CD14-positive monocyte (primary cell): ENCODE data around the gene GASK1B. TPM values are rescaled to one million over a fixed set of nuclear protein-coding genes. Genes with fewer than 3 reads are reported as not detected.

Source experiments
- DNase-seq, 3 donors: peaks; one replicate each; pipeline ENCODE4 v3.0.0-alpha.2; 2011 to 2022
- H2AFZ ChIP-seq: 2 replicates; pipeline ENCODE4 v1.6.0; 2012; ENCODE audit warnings: mild to moderate bottlenecking, low read depth, low read length, inconsistent platforms; ENCODE audit not compliant: insufficient read depth, poor library complexity, severe bottlenecking
- H3K27ac ChIP-seq, 2 donors: 1 replicate in 1 of 2; 2 replicates in 1 of 2; pipeline ENCODE4 v1.5.1; 2012 to 2013; ENCODE audit warnings: low read length in 2 of 2, control low read depth in 1 of 2, inconsistent platforms in 1 of 2, low read depth in 1 of 2, mild to moderate bottlenecking in 1 of 2
- H3K27me3 ChIP-seq, 2 donors: one replicate each; pipeline versions ENCODE4 v1.6.0 to v1.6.1; 2011 to 2013; ENCODE audit warnings: low read length in 2 of 2; ENCODE audit not compliant: control insufficient read depth in 2 of 2, insufficient read depth in 2 of 2
- H3K36me3 ChIP-seq, 2 donors: replicated peaks in 1 of 2; 1 replicate in 1 of 2; 2 replicates in 1 of 2; pipeline versions ENCODE4 v1.5.1 to v1.6.1; 2012 to 2013; ENCODE audit warnings: low read length in 2 of 2, control low read depth in 1 of 2, inconsistent platforms in 1 of 2, mild to moderate bottlenecking in 1 of 2; ENCODE audit not compliant: insufficient read depth in 2 of 2, control insufficient read depth in 1 of 2
- H3K4me1 ChIP-seq, 2 donors: 1 replicate in 1 of 2; 2 replicates in 1 of 2; pipeline versions ENCODE4 v1.5.1 to v1.6.1; 2012 to 2013; ENCODE audit warnings: low read length in 2 of 2, control low read depth in 1 of 2, inconsistent platforms in 1 of 2, mild to moderate bottlenecking in 1 of 2, moderate library complexity in 1 of 2; ENCODE audit not compliant: insufficient read depth in 2 of 2, control insufficient read depth in 1 of 2
- H3K4me2 ChIP-seq: replicated peaks from 2 replicates; pipeline ENCODE3; 2012; ENCODE audit warnings: low read length, moderate library complexity, mild to moderate bottlenecking; ENCODE audit not compliant: poor library complexity, severe bottlenecking; ENCODE audit errors: extremely low read depth
- H3K4me3 ChIP-seq, 3 experiments: fragments of 200-600 bp in 1 of 3; sonication (generic) in 1 of 3; replicated peaks in 1 of 3; 1 replicate in 2 of 3; 2 replicates in 1 of 3; pipeline ENCODE4 v1.5.1; 2011 to 2013; ENCODE audit warnings: low read length in 3 of 3, mild to moderate bottlenecking in 3 of 3, control low read depth in 2 of 3, low read depth in 2 of 3, inconsistent platforms in 1 of 3, moderate library complexity in 1 of 3
- H3K79me2 ChIP-seq: 2 replicates; pipeline ENCODE4 v1.6.0; 2012; ENCODE audit warnings: mild to moderate bottlenecking, control low read depth, inconsistent platforms, low read length, moderate library complexity; ENCODE audit not compliant: insufficient read depth
- H3K9ac ChIP-seq: 2 replicates; pipeline ENCODE4 v1.6.0; 2017; ENCODE audit warnings: low read length, mild to moderate bottlenecking; ENCODE audit not compliant: insufficient read depth, poor library complexity, severe bottlenecking
- H3K9me3 ChIP-seq, 2 donors: replicated peaks in 1 of 2; 1 replicate in 1 of 2; 2 replicates in 1 of 2; pipeline versions ENCODE4 v1.5.1 to v1.6.1; 2012 to 2013; ENCODE audit warnings: low read length in 2 of 2, control low read depth in 1 of 2; ENCODE audit not compliant: control insufficient read depth in 1 of 2, insufficient read depth in 1 of 2
- H4K20me1 ChIP-seq: 2 replicates; pipeline ENCODE4 v1.6.0; 2012; ENCODE audit warnings: mild to moderate bottlenecking, low read length, control low read depth, moderate library complexity; ENCODE audit not compliant: insufficient read depth
- H3K27ac Mint-ChIP-seq, 7 donors: one replicate each; pipeline ENCODE4 v1.8.0; 2020; ENCODE audit warnings: mild to moderate bottlenecking in 7 of 7, mixed read lengths in 7 of 7, moderate library complexity in 6 of 7, inconsistent platforms in 2 of 7
- H3K27me3 Mint-ChIP-seq, 3 donors: one replicate each; pipeline ENCODE4 v1.8.0; 2021 to 2022; ENCODE audit warnings: low read depth in 3 of 3, mild to moderate bottlenecking in 3 of 3, mixed read lengths in 3 of 3, moderate library complexity in 3 of 3, inconsistent platforms in 1 of 3
- H3K36me3 Mint-ChIP-seq, 2 donors: one replicate each; pipeline ENCODE4 v1.8.0; 2020; ENCODE audit warnings: mixed read lengths in 2 of 2, inconsistent platforms in 1 of 2, mild to moderate bottlenecking in 1 of 2
- H3K4me1 Mint-ChIP-seq: one replicate; pipeline ENCODE4 v1.8.0; 2020; ENCODE audit warnings: mild to moderate bottlenecking, mixed read lengths
- H3K4me3 Mint-ChIP-seq, 2 donors: one replicate each; pipeline ENCODE4 v1.8.0; 2020; ENCODE audit warnings: mild to moderate bottlenecking in 2 of 2, mixed read lengths in 2 of 2, moderate library complexity in 1 of 2
- H3K9me3 Mint-ChIP-seq, 7 donors: one replicate each; pipeline ENCODE4 v1.8.0; 2020 to 2022; ENCODE audit warnings: mixed read lengths in 7 of 7, mild to moderate bottlenecking in 6 of 7, moderate library complexity in 6 of 7, inconsistent platforms in 2 of 7
- WGBS: methylation state at CpG from one replicate; pipeline ENCODE4 v1.1.5; 2013; ENCODE audit warnings: missing lambda C conversion rate; ENCODE audit not compliant: insufficient coverage; 5-methylcytosine and 5-hydroxymethylcytosine counted together
- intact Hi-C, 2 donors: fragments of 100-400 bp; cut with micrococcal nuclease; formaldehyde crosslinking; loops; one replicate each; pipeline versions ENCODE4 v1.15.0 to v1.15.1; 2023
- polyA plus RNA-seq, 3 donors: library from polyadenylated mRNA; depleted of rRNA in 1 of 3; unstranded in 2 of 3; stranded (reverse) in 1 of 3; fragments of 300-500 nt in 2 of 3; fragments of >200 nt in 1 of 3; fragmentation: Illumina TruSeq in 2 of 3; gene quantifications; 1 replicate in 2 of 3; 2 replicates in 1 of 3; pipeline ENCODE4 v1.2.3, GENCODE V29; 2012 to 2021
- TF ChIP-seq, protein P1 (sequence below): fragments of 200-600 bp; IDR thresholded peaks from one replicate; pipeline ENCODE4 v1.8.0; 2022; ENCODE audit warnings: antibody characterized with exemption, mild to moderate bottlenecking

Gene GASK1B
- polyA plus RNA-seq, 3 donors, result 34.4 to 106 (median 82.2) TPM

DNA sequence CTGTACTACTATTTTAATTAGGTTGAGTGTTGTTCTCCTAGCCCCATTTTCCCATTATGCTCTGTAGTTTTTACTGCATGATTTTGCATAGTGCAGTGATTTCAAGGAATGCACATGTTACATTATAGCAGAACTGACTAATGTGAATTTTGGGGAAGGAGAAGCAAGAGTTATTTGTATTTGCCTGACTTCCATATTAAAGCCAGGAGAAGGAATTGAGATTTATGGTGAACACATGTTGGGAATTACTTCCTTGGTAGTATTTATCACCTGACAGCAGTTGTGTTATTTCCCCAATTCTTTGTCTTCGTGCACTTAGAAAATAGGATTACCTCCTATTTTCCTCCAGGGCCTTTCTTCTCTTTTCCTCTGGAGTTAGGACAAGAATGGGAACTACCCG lies 40.6 kb upstream of the GASK1B start:
- Histone ChIP-seq H3K4me1 (peaks cover 25 to 27% of the 10 kb centered on the region in 2 donors), H3K4me3 (no peak overlapping the region), H3K9ac (no peak overlapping the region), H3K79me2 (no peaks in the 10 kb centered on the region), H3K36me3 (peaks cover 20 to 61% of the 10 kb centered on the region in 2 donors), H3K4me2 (no peak overlapping the region), H3K27me3 (no peaks in the 10 kb centered on the region), H3K9me3 (no peaks in the 10 kb centered on the region), H4K20me1 (no peaks in the 10 kb centered on the region), H2AFZ (no peak overlapping the region), H3K27ac (no peak overlapping the region)
- no CpG with 5 or more reads among the region's 2 CpGs for WGBS
- intact Hi-C loops, result no loop called here
- Mint-ChIP-seq H3K36me3 (peaks cover 49 to 53% of the 10 kb centered on the region in 2 donors), H3K27me3 (no peaks in the 10 kb centered on the region), H3K4me3 (no peak overlapping the region), H3K9me3 (no peaks in the 10 kb centered on the region), H3K4me1 (peaks cover 27% of the 10 kb centered on the region), H3K27ac (no peak overlapping the region)
- DNase-seq, result no peak
- TF ChIP-seq, protein P1, sequence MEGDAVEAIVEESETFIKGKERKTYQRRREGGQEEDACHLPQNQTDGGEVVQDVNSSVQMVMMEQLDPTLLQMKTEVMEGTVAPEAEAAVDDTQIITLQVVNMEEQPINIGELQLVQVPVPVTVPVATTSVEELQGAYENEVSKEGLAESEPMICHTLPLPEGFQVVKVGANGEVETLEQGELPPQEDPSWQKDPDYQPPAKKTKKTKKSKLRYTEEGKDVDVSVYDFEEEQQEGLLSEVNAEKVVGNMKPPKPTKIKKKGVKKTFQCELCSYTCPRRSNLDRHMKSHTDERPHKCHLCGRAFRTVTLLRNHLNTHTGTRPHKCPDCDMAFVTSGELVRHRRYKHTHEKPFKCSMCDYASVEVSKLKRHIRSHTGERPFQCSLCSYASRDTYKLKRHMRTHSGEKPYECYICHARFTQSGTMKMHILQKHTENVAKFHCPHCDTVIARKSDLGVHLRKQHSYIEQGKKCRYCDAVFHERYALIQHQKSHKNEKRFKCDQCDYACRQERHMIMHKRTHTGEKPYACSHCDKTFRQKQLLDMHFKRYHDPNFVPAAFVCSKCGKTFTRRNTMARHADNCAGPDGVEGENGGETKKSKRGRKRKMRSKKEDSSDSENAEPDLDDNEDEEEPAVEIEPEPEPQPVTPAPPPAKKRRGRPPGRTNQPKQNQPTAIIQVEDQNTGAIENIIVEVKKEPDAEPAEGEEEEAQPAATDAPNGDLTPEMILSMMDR, result no peak

DNA sequence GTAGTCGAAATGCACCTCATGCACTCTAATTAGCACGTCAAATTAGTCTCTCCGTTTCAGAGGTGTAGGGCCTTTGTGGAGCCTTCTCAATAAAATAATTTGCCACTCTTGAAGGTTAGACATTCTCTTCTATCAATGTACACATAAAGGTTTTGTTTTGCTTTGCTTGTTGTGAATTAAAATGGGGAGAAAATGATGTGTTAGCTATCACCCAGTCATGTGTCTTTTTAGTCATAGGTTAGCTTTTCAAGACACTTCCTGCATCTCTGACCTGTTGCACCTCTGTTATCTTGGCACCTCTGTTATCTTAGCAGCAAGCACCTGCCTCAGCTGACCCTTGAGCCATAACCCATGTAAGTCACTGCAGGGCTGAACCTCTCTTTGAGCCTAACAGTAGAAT lies 38.4 kb upstream of the GASK1B start:
- Histone ChIP-seq H3K79me2 (no peaks in the 10 kb centered on the region), H4K20me1 (no peaks in the 10 kb centered on the region), H3K36me3 (peaks cover 12 to 54% of the 10 kb centered on the region in 2 donors), H3K27me3 (no peaks in the 10 kb centered on the region), H3K4me3 (peak overlapping the region in 1 of 3 experiments; percentile 76), H3K4me2 (peak overlapping the region; percentile 77), H3K9me3 (no peaks in the 10 kb centered on the region), H3K9ac (peak overlapping the region; percentile 90), H3K4me1 (peaks cover 29 to 32% of the 10 kb centered on the region in 2 donors), H3K27ac (peak overlapping the region in 1 of 2 donors; percentile 100), H2AFZ (no peak overlapping the region)
- intact Hi-C loops, result no loop called here
- TF ChIP-seq, protein P1, result no peak
- Mint-ChIP-seq H3K9me3 (peaks cover 0 to 1% (median 0%) of the 10 kb centered on the region in 7 donors), H3K4me1 (peaks cover 28% of the 10 kb centered on the region), H3K36me3 (peaks cover 40 to 53% of the 10 kb centered on the region in 2 donors), H3K4me3 (peak overlapping the region; percentile 18 to 24), H3K27me3 (peaks cover 0 to 1% (median 0%) of the 10 kb centered on the region in 3 donors), H3K27ac (peak overlapping the region in 4 of 7 donors; percentile 39 to 98 (median 62))
- peak in 1 of 3 donors; percentile 8 for DNase-seq
- no CpG with 5 or more reads among the region's 3 CpGs for WGBS
